GM12801 (cell line): ENCODE data around the gene KRTAP19-7.

Source experiments
- TF ChIP-seq, protein P1 (sequence below): IDR thresholded peaks from one replicate; pipeline ENCODE4 v1.5.1; 2011; ENCODE audit warnings: control low read depth; ENCODE audit not compliant: insufficient read length; ENCODE audit errors: extremely low read depth

KRTAP19-7 gene, protein sequence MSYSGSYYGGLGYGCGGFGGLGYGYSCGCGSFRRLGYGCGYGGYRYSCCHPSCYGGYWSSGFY

DNA sequence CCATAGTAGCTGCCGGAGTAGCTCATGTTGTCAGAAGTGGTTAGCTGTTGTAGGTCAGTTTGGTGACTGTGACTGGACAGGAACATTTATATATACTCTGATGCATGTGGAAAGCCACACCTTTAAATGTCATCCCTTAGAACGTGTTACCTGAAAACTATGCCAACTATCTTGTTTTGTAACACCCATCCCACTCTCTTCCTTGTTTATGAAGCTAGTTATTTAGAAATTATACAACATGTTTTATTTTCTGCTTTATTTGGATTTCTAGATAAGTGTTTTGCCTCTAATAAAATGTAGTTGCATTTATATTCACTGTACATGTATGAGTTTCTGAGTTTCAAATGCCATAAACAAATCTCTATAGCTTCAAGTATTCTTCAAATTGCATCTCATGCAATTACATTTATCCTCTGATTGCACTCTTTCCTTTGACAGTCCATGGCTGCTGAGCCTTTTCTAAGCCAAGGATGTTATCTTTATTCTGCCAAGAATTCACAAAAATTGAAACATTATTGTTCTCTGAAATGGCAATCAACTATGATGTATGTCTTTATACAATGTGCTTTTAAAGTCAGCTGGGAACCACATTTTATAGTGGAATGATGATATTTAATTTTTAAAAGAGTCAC lies at the start of gene KRTAP19-7:
Gene KRTAP19-7, minus strand, starts transcription at position 51 of the 632 bp plus-strand sequence. Its CDS starts 25 bp downstream, at position 26.
- TF ChIP-seq, protein P1, sequence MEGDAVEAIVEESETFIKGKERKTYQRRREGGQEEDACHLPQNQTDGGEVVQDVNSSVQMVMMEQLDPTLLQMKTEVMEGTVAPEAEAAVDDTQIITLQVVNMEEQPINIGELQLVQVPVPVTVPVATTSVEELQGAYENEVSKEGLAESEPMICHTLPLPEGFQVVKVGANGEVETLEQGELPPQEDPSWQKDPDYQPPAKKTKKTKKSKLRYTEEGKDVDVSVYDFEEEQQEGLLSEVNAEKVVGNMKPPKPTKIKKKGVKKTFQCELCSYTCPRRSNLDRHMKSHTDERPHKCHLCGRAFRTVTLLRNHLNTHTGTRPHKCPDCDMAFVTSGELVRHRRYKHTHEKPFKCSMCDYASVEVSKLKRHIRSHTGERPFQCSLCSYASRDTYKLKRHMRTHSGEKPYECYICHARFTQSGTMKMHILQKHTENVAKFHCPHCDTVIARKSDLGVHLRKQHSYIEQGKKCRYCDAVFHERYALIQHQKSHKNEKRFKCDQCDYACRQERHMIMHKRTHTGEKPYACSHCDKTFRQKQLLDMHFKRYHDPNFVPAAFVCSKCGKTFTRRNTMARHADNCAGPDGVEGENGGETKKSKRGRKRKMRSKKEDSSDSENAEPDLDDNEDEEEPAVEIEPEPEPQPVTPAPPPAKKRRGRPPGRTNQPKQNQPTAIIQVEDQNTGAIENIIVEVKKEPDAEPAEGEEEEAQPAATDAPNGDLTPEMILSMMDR = no peak

DNA sequence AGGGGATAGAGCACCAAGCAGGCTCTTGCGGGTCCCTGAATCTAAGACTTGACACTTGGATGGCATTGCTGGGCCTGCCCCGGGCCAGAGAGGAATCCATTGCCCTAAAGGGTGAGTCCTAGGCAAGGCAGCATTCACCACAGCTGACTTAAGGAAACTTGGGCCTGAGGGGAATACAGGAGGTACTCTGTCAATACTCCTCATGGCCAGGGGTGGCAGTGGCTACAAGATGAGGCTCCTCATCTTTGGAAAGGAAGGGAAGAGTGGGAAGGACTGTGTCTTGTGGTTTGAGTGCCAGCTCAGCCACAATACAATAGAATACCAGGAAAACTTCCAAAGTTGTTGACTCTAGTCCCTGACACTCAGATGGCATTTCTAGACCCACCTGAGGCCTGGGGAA lies 44.9 kb upstream of the KRTAP19-7 start:
- TF ChIP-seq, protein P1 = no peak

DNA sequence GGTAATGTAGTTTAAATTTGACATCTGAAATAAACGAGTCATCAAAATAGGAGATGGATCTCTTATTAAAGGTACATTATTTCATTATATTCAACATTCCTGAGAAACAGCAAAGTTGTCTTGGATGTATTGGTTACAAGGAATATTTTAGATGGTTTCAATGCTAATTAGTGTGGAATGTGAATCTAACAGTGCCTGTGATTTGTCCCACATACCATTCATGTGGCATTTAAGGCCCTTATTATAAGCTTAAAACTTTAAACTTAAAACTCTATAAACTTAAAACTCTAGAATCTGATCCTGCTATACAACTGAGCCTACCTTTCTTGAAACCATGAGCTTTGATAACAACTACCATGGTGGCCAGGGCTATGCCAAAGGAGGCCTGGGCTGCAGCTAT lies 39.7 kb upstream of the KRTAP19-7 start, which contains the start of gene KRTAP22-1:
Gene KRTAP22-1, plus strand, starts transcription at position 301 of the 400 bp plus-strand sequence.
- TF ChIP-seq, protein P1 = no peak

DNA sequence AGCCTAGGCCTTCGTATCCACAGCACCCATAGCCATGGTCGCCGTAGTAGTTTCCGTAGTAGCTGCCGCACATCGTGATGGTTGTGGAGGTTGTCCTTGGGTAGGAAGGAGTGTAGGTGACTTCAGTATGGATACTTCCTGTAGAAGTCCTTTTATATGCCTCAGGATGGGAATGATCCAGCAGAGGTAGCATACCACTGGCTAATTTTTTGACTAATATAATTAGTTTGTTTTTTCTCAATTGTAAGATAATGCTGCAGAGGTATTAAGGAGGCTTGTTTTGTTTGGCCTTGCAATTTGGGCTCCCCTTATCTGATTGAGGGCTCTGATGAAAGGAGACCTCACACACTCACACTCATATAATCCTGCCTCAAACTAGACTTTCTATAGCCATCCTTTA lies 37.7 kb upstream of the KRTAP19-7 start, which contains the start of gene KRTAP6-2:
Gene KRTAP6-2, minus strand, starts transcription at position 101 of the 400 bp plus-strand sequence. Its CDS starts 28 bp downstream, at position 73.
- TF ChIP-seq, protein P1 = no peak

DNA sequence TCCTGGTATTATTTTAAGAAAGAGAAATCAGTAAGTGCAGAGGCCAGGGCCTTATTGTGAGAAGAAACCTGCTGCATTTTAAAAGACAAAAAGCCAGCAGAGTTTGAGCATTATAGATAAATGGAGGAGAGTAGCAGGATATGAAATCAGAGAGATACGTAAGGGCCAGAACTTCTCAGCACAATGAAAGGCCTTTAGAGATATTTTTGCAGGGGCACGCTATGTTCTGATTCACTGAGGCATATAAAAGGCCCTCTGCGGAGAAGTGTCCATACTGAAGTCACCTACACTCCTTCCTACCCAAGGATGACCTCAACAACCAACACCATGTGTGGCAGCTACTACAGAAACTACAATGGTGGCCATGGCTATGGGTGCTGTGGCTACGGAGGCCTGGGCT lies 31.0 kb upstream of the KRTAP19-7 start, which contains the start of gene KRTAP6-3:
Gene KRTAP6-3, plus strand, starts transcription at position 301 of the 400 bp plus-strand sequence. Its CDS starts 6 bp downstream, at position 307.
- TF ChIP-seq, protein P1 = no peak

DNA sequence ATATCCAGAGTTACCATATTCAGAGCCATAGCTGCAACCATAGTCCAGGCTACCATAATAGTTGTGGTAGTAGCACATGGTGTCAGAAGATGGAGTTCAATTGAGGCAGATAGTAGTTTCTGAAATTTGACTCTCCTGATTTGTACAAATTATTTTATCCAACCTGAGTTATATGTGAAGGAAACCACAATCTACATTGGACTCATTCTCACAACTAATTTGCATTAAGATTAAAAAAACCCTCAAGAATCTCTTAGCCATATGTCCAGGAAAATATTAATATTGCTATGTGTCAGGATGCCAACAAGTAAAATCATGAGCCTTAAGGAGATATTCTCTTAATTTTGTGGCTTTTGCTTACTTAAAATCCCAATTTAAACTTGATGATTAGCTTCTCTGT lies 29.2 kb upstream of the KRTAP19-7 start, which contains the start of gene KRTAP22-2:
Gene KRTAP22-2, minus strand, starts transcription at position 101 of the 400 bp plus-strand sequence.
- TF ChIP-seq, protein P1 = no peak

DNA sequence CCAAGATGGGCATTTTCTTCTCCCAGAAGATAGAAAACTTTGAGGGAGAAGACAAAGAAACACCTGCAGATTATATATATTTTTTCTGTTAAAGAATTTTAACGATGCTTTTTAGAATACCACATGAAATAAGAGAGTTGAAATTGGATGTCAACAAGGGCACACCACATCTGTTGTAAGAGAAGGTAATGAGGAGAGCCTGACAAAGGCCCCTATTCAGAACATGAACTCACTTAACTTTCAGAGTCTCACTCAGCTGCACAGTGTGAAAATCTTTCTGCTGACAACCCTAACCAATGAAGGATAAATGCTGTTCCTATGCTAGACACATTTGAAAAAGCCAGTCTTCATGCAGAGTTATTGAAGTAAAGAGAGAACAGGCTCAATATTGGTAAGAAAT lies 21.8 kb upstream of the KRTAP19-7 start:
- TF ChIP-seq, protein P1 = no peak
